HCT116 (cell line): ENCODE results near the gene RAPGEF1.

Source experiments
- EZH2phosphoT487 ChIP-seq: fragments of 200-600 bp; IDR thresholded peaks from 2 replicates; pipeline ENCODE4 v1.6.1; 2018; ENCODE audit warnings: antibody characterized with exemption, borderline replicate concordance
- POLR2A ChIP-seq: IDR thresholded peaks from 2 replicates; pipeline ENCODE4 v1.7.0; 2011; ENCODE audit warnings: borderline replicate concordance; ENCODE audit not compliant: insufficient read depth, insufficient read length; ENCODE audit errors: extremely low read depth
- TF ChIP-seq, protein P1 (sequence below), 3 experiments: fragments of 200-600 bp in 1 of 3; sonication (generic) in 1 of 3; IDR thresholded peaks in 2 of 3; conservative IDR thresholded peaks in 1 of 3; 2 replicates each; pipeline ENCODE4 v1.5.1; 2012 to 2017; ENCODE audit warnings: low read depth in 2 of 3, low read length in 2 of 3, antibody characterized with exemption in 1 of 3, borderline replicate concordance in 1 of 3, control low read depth in 1 of 3, mild to moderate bottlenecking in 1 of 3, mixed read lengths in 1 of 3, mixed run types in 1 of 3, moderate library complexity in 1 of 3; ENCODE audit not compliant: insufficient read depth in 1 of 3

GRCh38 chr9:131713016-131713415 lies 26.9 kb downstream of the RAPGEF1 start:
- TF ChIP-seq, protein P1, sequence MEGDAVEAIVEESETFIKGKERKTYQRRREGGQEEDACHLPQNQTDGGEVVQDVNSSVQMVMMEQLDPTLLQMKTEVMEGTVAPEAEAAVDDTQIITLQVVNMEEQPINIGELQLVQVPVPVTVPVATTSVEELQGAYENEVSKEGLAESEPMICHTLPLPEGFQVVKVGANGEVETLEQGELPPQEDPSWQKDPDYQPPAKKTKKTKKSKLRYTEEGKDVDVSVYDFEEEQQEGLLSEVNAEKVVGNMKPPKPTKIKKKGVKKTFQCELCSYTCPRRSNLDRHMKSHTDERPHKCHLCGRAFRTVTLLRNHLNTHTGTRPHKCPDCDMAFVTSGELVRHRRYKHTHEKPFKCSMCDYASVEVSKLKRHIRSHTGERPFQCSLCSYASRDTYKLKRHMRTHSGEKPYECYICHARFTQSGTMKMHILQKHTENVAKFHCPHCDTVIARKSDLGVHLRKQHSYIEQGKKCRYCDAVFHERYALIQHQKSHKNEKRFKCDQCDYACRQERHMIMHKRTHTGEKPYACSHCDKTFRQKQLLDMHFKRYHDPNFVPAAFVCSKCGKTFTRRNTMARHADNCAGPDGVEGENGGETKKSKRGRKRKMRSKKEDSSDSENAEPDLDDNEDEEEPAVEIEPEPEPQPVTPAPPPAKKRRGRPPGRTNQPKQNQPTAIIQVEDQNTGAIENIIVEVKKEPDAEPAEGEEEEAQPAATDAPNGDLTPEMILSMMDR (IDR thresholded peaks at IDR 0.05 in 2 of 3, conservative IDR thresholded peaks at IDR 0.05 in 1 of 3; ENCODE audit: borderline replicate concordance in 1 of 3, insufficient read depth in 1 of 3, low read depth in 2 of 3, low read length in 2 of 3): no peak
- TF ChIP-seq POLR2A (no peak), EZH2phosphoT487 (no peak)
